Kidney capillary endothelial cell (primary cell): ENCODE results near the gene RPN2.

Experiments used
- DNase-seq: peaks from one replicate; pipeline ENCODE4 v3.0.0-alpha.2; 2018; ENCODE audit warnings: low spot score

Gene RPN2

GRCh38 chr20:37185686-37186085, 6.6 kb downstream of the RPN2 start:
- DNase-seq, result no peak

- no peak for DNase-seq
These were observed 9.7 kb downstream of the RPN2 start for GRCh38 chr20:37188787-37189186.

- no peak for DNase-seq
These were observed 10.4 kb downstream of the RPN2 start for GRCh38 chr20:37189416-37190016.

GRCh38 chr20:37190354-37191112, 11.4 kb downstream of the RPN2 start:
- DNase-seq, result no peak

- DNase-seq, result peak; percentile 66
These were observed 13.2 kb downstream of the RPN2 start for GRCh38 chr20:37192137-37192854.

- DNase-seq, result no peak
These were observed 14.1 kb downstream of the RPN2 start for GRCh38 chr20:37193226-37193625.

GRCh38 chr20:37193821-37194220, 14.7 kb downstream of the RPN2 start:
- DNase-seq, result no peak

- no peak for DNase-seq
These were observed 15.7 kb downstream of the RPN2 start for GRCh38 chr20:37194621-37195417.

- no peak for DNase-seq
These were observed 20.0 kb downstream of the RPN2 start for GRCh38 chr20:37198932-37199660.

- no peak for DNase-seq
These were observed 21.2 kb downstream of the RPN2 start for GRCh38 chr20:37200376-37200775.

- DNase-seq, result no peak
These were observed 22.0 kb downstream of the RPN2 start for GRCh38 chr20:37200926-37201826.

GRCh38 chr20:37201827-37202162, 22.7 kb downstream of the RPN2 start:
- no peak for DNase-seq

- peak; percentile 71 for DNase-seq
These were observed 23.3 kb downstream of the RPN2 start for GRCh38 chr20:37202267-37202943.

GRCh38 chr20:37204056-37204455, 24.9 kb downstream of the RPN2 start:
- no peak for DNase-seq

- no peak for DNase-seq
These were observed 26.0 kb downstream of the RPN2 start for GRCh38 chr20:37205130-37205529.

GRCh38 chr20:37205794-37206193, 26.7 kb downstream of the RPN2 start:
- DNase-seq, result no peak

GRCh38 chr20:37207171-37207570, 28.0 kb downstream of the RPN2 start:
- DNase-seq, result no peak

GRCh38 chr20:37209193-37209592, 30.1 kb downstream of the RPN2 start:
- DNase-seq, result no peak

GRCh38 chr20:37209661-37210314, 30.7 kb downstream of the RPN2 start:
- no peak for DNase-seq

- no peak for DNase-seq
These were observed 39.3 kb downstream of the RPN2 start for GRCh38 chr20:37218441-37218840.
